AG04449 (cell line): Measurements from ENCODE around the gene KANSL3.

Experiments
- CTCF ChIA-PET: fragments of 350-600 bp; formaldehyde crosslinking; extraction: SDS; loops from one replicate; lab custom pipeline; 2021; ENCODE audit warnings: antibody characterized with exemption; lab: Yijun Ruan, JAX
- POLR2A ChIA-PET: fragments of 400-600, 350-600 bp; formaldehyde crosslinking; extraction: SDS; loops from one replicate; lab custom pipeline; 2020; ENCODE audit warnings: antibody characterized with exemption, inconsistent platforms; lab: Yijun Ruan, JAX
- DNase-seq: peaks from one replicate; pipeline ENCODE4 v3.0.0-alpha.2; 2010; ENCODE audit warnings: low read depth, low spot score
- H3K4me3 ChIP-seq: 2 replicates; pipeline ENCODE4 v1.5.1; 2011; ENCODE audit warnings: low read depth, mild to moderate bottlenecking, control low read depth, low read length
- TF ChIP-seq, protein P1 (sequence below): IDR thresholded peaks from one replicate; pipeline ENCODE4 v1.5.1; 2011; ENCODE audit warnings: mild to moderate bottlenecking, moderate library complexity, low read length, control low read depth, inconsistent platforms; ENCODE audit not compliant: insufficient read depth; ENCODE audit errors: missing control alignments

The KANSL3 gene

DNA sequence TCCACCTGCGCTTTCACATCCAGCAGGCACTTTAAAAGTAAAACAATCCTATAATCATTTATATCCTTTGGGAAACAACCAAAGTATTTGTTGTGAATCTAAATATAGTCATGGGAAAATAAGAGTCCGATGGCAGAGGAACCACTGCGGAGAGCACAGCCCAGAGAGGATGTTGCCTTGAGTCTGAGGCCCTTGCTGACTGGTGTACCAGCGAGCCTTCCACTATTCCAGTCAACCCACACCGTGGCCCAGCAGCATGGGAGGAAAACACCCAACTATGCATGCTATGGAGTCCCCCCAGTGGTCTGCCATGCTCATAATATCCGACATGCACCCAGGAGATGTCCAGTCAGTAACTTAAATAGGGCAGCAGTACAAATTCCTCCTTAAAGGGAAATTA, 21.6 kb downstream of the KANSL3 start:
- POLR2A ChIA-PET, result no interaction called here
- DNase-seq, result no peak
- TF ChIP-seq, protein P1, sequence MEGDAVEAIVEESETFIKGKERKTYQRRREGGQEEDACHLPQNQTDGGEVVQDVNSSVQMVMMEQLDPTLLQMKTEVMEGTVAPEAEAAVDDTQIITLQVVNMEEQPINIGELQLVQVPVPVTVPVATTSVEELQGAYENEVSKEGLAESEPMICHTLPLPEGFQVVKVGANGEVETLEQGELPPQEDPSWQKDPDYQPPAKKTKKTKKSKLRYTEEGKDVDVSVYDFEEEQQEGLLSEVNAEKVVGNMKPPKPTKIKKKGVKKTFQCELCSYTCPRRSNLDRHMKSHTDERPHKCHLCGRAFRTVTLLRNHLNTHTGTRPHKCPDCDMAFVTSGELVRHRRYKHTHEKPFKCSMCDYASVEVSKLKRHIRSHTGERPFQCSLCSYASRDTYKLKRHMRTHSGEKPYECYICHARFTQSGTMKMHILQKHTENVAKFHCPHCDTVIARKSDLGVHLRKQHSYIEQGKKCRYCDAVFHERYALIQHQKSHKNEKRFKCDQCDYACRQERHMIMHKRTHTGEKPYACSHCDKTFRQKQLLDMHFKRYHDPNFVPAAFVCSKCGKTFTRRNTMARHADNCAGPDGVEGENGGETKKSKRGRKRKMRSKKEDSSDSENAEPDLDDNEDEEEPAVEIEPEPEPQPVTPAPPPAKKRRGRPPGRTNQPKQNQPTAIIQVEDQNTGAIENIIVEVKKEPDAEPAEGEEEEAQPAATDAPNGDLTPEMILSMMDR, result no peak
- CTCF ChIA-PET, result interaction anchor here (0.8 kb wide), 1 partner anchor 62 kb away, joined by 3 read pairs; no protein-coding TSS in a partner anchor
- no peak overlapping the region for H3K4me3 ChIP-seq

DNA sequence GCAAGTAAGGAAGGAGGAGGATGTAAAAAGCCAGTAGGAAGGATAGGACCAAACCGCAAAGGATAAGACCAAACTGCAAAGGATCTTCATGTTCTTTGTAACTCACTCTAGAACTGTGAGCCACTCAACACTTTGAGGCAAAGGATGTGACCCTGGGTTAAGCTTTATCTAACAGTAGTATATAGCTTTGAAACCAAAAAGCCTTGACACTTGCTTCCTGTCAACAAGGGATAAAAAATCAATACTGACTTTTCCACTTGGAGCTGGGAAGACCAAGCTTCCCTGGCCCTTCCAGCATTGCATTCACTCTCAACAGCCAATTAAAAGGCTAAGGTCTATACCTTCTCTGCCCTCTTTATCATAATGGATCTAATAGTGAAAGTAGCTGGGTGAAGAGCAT, 22.0 kb downstream of the KANSL3 start:
- TF ChIP-seq, protein P1, result no peak
- H3K4me3 ChIP-seq, result no peak overlapping the region
- DNase-seq, result no peak
- CTCF ChIA-PET, result interaction anchor here (0.8 kb wide), 1 partner anchor 62 kb away, joined by 3 read pairs; no protein-coding TSS in a partner anchor
- POLR2A ChIA-PET, result no interaction called here

DNA sequence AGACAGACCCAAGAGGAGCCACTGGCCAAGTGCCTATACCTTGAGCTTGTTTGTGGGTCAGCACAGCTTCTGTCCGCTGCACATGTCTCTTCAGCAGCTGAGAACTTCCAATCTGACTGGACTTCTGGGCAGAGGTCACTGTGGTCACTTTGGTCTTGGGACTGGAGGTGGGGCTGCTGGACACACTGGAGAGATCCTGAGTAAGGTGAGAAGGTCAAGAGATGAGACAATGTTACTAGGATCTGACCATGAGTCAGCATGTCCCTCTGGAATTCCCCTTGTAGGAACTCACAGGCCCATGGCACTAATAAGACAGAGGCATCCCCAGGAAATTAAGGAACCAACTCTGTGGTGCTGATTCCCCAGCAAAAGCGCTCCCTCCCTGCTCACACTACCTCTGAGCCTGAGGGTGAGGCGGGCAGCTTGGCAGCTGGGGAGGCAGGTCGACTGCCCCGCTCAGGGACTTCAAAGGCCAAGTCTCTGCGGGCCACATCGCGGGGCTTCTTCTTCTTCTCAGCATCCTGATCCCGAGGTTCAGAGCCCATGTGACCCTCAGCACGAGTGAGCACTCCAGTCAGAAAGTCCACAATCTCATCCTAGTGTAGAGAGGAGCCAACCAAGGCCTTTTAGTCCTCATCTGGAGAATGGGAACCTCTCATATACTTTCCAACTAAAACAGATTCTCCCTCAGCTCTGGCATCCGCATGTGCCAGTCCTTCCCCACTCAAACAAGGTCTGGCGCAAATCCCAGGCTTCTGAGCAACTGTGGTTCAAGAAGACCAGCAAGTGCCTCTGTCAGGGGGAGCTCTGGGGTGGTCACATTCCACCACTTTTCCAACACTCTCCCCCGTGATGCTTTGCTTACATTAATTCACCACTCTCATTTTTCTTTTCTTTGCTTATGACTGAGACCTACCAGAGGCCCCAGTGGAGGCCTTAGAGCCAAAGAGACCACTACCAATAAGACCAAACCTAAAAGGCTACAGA, 29.4 kb downstream of the KANSL3 start:
- ChIA-PET POLR2A (no interaction called here), CTCF (interaction anchor here (1.1 to 2.0 kb wide), 4 partner anchors 11 to 15 kb away, joined by 3 to 8 read pairs (median 3); no protein-coding TSS in a partner anchor)
- no peak overlapping the region for H3K4me3 ChIP-seq
- TF ChIP-seq, protein P1, result no peak
- no peak for DNase-seq

DNA sequence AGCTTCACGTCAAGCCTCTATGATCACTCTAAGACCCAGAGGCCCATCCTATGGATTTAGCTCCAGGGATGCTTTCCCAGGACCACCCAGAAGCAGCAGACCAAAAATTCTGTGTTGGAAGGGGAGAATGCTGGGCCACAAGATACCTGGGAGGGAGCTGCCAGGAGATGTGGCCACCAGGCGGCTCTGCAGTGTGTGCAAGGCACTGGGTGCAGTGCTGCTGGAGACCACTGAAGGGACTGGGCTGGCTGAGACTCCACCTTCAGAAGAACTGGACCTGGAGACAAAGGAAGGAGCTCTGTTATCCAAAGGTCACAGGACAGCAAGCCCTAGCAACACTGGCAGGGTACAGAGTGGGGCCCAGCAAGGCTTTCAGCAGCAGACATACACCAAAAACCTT, 34.0 kb downstream of the KANSL3 start:
- DNase-seq, result no peak
- ChIA-PET CTCF (interaction anchor here (0.8 to 1.6 kb wide), 8 partner anchors 8 to 198 kb away, joined by 3 to 4 read pairs (median 3); no protein-coding TSS in a partner anchor), POLR2A (no interaction called here)
- no peak overlapping the region for H3K4me3 ChIP-seq
- TF ChIP-seq, protein P1, result no peak

DNA sequence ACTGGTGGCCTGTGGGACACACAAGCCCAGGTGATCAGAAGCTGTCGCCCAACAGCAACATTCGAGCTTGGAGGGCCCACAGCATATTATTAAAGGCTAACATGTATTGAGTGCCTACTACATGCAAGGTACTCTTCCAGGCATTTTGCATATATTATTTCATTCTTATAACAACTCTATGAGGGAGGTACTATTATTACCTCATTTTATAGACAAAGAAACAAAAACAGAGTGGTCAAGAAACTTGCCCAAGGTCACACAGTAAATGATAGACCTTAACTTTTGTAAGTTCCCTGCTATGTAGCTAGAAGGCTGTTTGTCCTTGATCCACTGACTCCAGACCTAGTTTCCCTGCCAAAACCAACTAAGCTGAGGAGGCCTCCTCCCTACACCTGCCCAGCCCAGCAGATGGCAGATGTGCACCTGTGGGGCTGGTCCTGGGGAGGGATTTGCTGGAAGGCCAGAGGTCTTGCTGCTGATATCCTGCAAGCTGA, 35.7 kb downstream of the KANSL3 start:
- no peak overlapping the region for H3K4me3 ChIP-seq
- DNase-seq, result no peak
- TF ChIP-seq, protein P1, result no peak
- ChIA-PET POLR2A (no interaction called here), CTCF (interaction anchor here (1.1 to 1.5 kb wide), 3 partner anchors 21 to 160 kb away, joined by 3 to 4 read pairs (median 3); no protein-coding TSS in a partner anchor)
